ENCODE measurements around the gene DHRS2.

DHRS2 gene

DNA sequence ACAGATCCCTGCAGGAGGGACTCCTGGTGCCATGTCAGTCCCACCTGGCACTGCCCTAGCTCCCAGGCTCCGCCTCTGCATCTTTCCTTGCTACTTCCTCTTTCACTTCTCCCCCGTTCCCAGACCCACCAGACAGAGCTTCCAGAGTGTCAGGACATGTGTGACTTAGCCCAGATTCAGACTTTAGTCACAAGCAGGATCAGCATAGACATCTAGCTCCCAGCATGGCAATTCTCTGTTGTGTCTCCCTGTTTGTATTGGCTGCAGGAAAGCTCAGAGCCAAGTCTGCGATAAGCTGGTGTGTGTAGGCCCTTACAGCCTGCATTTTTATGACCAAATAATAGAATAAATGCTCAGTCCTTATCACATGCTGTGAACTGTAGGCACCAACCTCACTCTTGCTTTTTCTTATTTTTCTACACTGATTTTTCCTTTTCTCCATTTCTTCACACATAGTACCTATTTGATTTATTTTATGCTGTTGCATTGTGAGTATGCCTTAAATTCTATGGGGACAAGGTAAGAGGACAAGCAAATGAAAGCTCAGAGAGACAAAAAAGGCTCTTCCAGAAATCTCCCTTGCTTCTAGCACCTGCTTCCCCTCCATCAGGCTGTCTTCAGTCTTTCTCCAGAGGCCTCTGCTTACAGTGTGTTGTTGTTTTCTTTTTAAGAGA lies 5.9 kb downstream of the DHRS2 start:
- H3K4me3 ChIP-seq (ENCODE audit: low read depth in 1 of 2, low read length in 2 of 2): no peak overlapping the region
- no peaks in the 10 kb centered on the region for H3K4me1 ChIP-seq (ENCODE audit: insufficient read depth, low read length)
- no peaks in the 10 kb centered on the region for H3K9me3 ChIP-seq (ENCODE audit: insufficient read depth, low read length, severe bottlenecking)
- no peaks in the 10 kb centered on the region for H3K36me3 ChIP-seq (ENCODE audit: insufficient read depth, low read length)
- H3K79me2 ChIP-seq (ENCODE audit: insufficient read depth, low read length): no peaks in the 10 kb centered on the region
- H3K27ac ChIP-seq (ENCODE audit: low read length): no peak overlapping the region
- DNase-seq: no peak
- no peaks in the 10 kb centered on the region; the same call in 1 of the 2 replicates for H4K20me1 ChIP-seq (ENCODE audit: insufficient read depth, low read length)
- no peak for TF ChIP-seq EZH2 (IDR thresholded peaks at IDR 0.05; ENCODE audit: borderline replicate concordance, low read depth, low read length, severe bottlenecking)
- TF ChIP-seq, protein P1, sequence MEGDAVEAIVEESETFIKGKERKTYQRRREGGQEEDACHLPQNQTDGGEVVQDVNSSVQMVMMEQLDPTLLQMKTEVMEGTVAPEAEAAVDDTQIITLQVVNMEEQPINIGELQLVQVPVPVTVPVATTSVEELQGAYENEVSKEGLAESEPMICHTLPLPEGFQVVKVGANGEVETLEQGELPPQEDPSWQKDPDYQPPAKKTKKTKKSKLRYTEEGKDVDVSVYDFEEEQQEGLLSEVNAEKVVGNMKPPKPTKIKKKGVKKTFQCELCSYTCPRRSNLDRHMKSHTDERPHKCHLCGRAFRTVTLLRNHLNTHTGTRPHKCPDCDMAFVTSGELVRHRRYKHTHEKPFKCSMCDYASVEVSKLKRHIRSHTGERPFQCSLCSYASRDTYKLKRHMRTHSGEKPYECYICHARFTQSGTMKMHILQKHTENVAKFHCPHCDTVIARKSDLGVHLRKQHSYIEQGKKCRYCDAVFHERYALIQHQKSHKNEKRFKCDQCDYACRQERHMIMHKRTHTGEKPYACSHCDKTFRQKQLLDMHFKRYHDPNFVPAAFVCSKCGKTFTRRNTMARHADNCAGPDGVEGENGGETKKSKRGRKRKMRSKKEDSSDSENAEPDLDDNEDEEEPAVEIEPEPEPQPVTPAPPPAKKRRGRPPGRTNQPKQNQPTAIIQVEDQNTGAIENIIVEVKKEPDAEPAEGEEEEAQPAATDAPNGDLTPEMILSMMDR (IDR thresholded peaks at IDR 0.05; ENCODE audit: borderline replicate concordance, extremely low read depth, low read length, poor library complexity, severe bottlenecking): no peak
- no peak overlapping the region for H2AFZ ChIP-seq (ENCODE audit: low read depth, low read length)
- H3K4me2 ChIP-seq (ENCODE audit: insufficient read depth, low read length): no peak overlapping the region
- H3K9ac ChIP-seq (ENCODE audit: low read depth, low read length): no peak overlapping the region
- no peak for ATAC-seq (ENCODE audit: insufficient read depth, low read depth)
- H3K27me3 ChIP-seq (ENCODE audit: insufficient read depth, low read length, poor library complexity): peaks cover 6% of the 10 kb centered on the region

DNA sequence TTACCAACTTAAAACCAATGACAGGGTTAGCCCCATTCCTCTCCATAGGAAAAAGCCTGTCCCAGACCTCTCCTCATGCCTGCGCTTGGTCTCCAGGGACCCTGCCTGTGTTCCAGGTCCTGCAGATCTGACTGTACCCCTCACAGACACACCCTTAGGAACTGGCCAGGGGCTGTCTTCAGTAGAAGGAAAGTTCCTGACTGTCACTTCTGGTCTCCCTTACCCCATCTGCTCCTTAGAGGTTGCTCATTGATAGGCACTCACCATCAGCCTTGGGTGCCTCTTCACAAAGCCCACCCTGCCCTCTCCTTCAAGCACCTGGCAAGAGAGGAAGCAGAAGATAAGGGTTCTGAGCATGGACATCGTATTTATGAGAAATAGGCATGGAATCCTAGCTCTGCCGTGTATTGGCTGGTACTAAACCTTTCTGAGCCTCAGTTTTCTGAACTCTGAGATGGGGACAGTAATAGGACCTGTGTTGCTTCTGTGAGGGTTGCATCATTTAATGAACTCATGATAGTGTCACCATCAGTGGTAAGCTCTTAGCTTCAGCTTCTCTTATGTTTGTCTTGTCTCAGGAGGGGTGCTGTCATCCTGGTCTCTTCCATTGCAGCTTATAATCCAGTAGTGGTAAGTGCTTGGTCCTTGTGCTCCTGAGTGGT lies 7.5 kb downstream of the DHRS2 start:
- Histone ChIP-seq H3K4me2 (ENCODE audit: insufficient read depth, low read length) (no peak overlapping the region), H3K79me2 (ENCODE audit: insufficient read depth, low read length) (no peaks in the 10 kb centered on the region), H3K27me3 (ENCODE audit: insufficient read depth, low read length, poor library complexity) (peaks cover 6% of the 10 kb centered on the region), H4K20me1 (ENCODE audit: insufficient read depth, low read length) (no peaks in the 10 kb centered on the region; the same call in 1 of the 2 replicates), H3K36me3 (ENCODE audit: insufficient read depth, low read length) (no peaks in the 10 kb centered on the region), H3K9me3 (ENCODE audit: insufficient read depth, low read length, severe bottlenecking) (no peaks in the 10 kb centered on the region), H3K9ac (ENCODE audit: low read depth, low read length) (no peak overlapping the region), H2AFZ (ENCODE audit: low read depth, low read length) (no peak overlapping the region), H3K27ac (ENCODE audit: low read length) (no peak overlapping the region), H3K4me3 (ENCODE audit: low read depth in 1 of 2, low read length in 2 of 2) (no peak overlapping the region), H3K4me1 (ENCODE audit: insufficient read depth, low read length) (no peaks in the 10 kb centered on the region)
- DNase-seq (no peak), ATAC-seq (ENCODE audit: insufficient read depth, low read depth) (no peak)
- TF ChIP-seq EZH2 (IDR thresholded peaks at IDR 0.05; ENCODE audit: borderline replicate concordance, low read depth, low read length, severe bottlenecking): no peak
- TF ChIP-seq, protein P1 (IDR thresholded peaks at IDR 0.05; ENCODE audit: borderline replicate concordance, extremely low read depth, low read length, poor library complexity, severe bottlenecking): no peak

DNA sequence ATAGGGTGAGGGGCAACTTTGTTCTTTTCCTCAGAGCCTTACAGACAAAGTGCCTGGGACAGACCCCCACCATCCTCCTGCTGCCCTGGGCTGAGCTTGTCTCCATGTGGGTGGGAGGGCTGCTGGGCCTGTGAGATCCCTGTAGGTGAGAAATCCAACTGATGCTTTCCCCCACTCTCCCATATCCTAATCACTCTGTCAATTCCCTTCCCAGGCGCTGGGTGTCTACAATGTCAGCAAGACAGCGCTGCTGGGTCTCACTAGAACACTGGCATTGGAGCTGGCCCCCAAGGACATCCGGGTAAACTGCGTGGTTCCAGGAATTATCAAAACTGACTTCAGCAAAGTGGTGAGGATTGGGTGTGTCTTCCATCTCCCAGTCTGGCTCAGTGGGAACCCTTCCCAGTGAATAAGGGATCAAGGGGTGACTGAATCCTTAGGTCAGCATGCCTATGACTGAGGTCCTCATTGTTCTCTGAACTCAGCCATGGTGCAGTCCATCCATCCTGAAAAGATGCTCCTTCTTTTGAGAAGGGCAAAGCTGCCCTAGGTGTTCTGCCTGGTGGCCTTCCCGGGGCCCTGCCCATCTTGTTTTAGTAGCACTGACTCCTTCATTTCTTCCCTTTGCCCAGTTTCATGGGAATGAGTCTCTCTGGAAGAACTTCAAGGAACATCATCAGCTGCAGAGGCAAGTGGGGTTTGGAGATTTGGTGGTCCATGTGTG lies 8.2 kb downstream of the DHRS2 start:
- ATAC-seq (ENCODE audit: insufficient read depth, low read depth) (no peak), DNase-seq (no peak)
- Histone ChIP-seq H3K79me2 (ENCODE audit: insufficient read depth, low read length) (no peaks in the 10 kb centered on the region), H3K27me3 (ENCODE audit: insufficient read depth, low read length, poor library complexity) (peaks cover 12% of the 10 kb centered on the region), H2AFZ (ENCODE audit: low read depth, low read length) (no peak overlapping the region), H3K36me3 (ENCODE audit: insufficient read depth, low read length) (no peaks in the 10 kb centered on the region), H3K27ac (ENCODE audit: low read length) (no peak overlapping the region), H3K4me2 (ENCODE audit: insufficient read depth, low read length) (no peak overlapping the region), H4K20me1 (ENCODE audit: insufficient read depth, low read length) (no peaks in the 10 kb centered on the region; the same call in 1 of the 2 replicates), H3K4me1 (ENCODE audit: insufficient read depth, low read length) (no peaks in the 10 kb centered on the region), H3K4me3 (ENCODE audit: low read depth in 1 of 2, low read length in 2 of 2) (no peak overlapping the region), H3K9me3 (ENCODE audit: insufficient read depth, low read length, severe bottlenecking) (no peaks in the 10 kb centered on the region), H3K9ac (ENCODE audit: low read depth, low read length) (no peak overlapping the region)
- no peak for TF ChIP-seq EZH2 (IDR thresholded peaks at IDR 0.05; ENCODE audit: borderline replicate concordance, low read depth, low read length, severe bottlenecking)
- TF ChIP-seq, protein P1 (IDR thresholded peaks at IDR 0.05; ENCODE audit: borderline replicate concordance, extremely low read depth, low read length, poor library complexity, severe bottlenecking): no peak

All from DND-41 (cell line).